AG09309 (cell line): Measurements from ENCODE around the gene FYN.

ENCODE experiments used
- DNase-seq: peaks from one replicate; pipeline ENCODE4 v3.0.0-alpha.2; 2010; ENCODE audit warnings: low read depth
- H3K4me3 ChIP-seq: 2 replicates; pipeline ENCODE4 v1.5.1; 2011; ENCODE audit warnings: mild to moderate bottlenecking, low read depth, low read length, moderate library complexity; ENCODE audit not compliant: control insufficient read depth
- TF ChIP-seq, protein P1 (sequence below): IDR thresholded peaks from 2 replicates; pipeline ENCODE4 v1.5.1; 2011; ENCODE audit warnings: mild to moderate bottlenecking, low read depth, low read length, inconsistent platforms; ENCODE audit not compliant: insufficient read depth, control insufficient read depth; ENCODE audit errors: missing control alignments

The FYN gene

DNA sequence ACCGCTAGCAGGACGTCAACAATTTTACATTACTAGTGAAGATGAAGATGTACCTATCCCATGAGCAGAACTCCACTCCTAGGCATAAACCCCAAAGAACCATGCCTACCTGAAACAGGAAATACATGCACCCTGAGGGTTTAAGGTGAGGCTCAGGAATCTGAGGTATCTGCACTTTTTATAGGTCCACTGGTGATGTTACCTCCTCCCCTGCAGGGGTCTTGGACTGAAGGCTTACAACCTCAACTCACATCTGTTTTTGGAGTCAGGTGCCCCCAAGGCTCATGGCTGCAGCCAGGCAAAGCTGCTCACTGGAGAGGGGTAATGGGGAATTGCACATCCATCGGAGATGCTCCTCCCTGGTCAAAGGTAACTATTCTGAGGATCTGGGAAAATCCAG, 135.1 kb downstream of the FYN start:
- H3K4me3 ChIP-seq, result no peak overlapping the region
- DNase-seq, result no peak
- TF ChIP-seq, protein P1, sequence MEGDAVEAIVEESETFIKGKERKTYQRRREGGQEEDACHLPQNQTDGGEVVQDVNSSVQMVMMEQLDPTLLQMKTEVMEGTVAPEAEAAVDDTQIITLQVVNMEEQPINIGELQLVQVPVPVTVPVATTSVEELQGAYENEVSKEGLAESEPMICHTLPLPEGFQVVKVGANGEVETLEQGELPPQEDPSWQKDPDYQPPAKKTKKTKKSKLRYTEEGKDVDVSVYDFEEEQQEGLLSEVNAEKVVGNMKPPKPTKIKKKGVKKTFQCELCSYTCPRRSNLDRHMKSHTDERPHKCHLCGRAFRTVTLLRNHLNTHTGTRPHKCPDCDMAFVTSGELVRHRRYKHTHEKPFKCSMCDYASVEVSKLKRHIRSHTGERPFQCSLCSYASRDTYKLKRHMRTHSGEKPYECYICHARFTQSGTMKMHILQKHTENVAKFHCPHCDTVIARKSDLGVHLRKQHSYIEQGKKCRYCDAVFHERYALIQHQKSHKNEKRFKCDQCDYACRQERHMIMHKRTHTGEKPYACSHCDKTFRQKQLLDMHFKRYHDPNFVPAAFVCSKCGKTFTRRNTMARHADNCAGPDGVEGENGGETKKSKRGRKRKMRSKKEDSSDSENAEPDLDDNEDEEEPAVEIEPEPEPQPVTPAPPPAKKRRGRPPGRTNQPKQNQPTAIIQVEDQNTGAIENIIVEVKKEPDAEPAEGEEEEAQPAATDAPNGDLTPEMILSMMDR, result no peak

DNA sequence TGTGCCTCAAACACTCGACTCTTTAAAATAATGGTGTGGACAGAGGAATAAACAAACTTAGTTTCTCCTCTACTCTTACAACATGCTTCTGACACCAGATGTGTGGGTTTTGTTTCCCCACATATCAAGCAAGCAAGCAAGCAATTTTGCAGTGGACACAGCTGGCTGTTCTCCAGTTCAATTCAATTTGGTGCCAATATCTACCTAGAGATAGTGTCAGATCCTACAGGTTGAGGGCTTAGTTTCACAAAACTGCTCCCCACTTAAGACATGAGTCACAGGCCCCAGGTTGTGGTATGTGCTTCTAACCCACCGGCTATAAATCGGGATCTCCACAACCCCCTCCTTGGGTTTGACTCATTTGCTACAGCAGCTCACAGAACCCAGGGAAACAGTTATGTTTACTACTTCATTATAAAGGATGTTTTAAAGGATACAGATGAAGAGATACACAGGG, 136.2 kb downstream of the FYN start:
- H3K4me3 ChIP-seq, result no peak overlapping the region
- DNase-seq, result no peak
- TF ChIP-seq, protein P1, result no peak

DNA sequence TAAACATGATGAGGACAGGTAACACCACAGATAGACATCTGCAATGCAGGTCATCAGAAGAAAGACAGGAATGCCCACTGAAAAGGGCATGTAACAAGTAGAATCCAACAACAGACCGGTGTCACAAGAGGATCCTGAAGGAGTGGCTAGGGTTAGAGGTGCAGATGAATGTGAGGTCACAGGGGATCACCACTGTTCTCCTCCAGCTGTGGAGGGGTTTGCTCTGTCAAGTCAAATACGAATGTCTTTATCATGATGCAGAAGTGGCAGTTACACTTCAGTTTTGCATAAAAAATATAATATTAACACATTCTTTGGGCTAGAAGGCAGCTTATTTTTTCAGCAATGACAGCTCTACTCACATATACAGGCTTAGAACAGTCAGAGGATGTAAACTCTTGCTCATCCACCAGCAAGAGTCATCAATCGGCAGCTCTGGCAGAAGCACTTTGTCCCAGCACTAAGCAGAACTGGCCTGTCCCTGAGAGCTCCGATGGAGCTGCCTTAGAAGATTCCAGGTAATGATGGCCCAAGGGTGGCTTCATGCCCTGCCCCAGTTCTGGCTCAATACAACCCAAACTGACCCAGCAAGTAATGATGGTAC, 137.1 kb downstream of the FYN start:
- no peak overlapping the region for H3K4me3 ChIP-seq
- TF ChIP-seq, protein P1, result no peak
- DNase-seq, result no peak

DNA sequence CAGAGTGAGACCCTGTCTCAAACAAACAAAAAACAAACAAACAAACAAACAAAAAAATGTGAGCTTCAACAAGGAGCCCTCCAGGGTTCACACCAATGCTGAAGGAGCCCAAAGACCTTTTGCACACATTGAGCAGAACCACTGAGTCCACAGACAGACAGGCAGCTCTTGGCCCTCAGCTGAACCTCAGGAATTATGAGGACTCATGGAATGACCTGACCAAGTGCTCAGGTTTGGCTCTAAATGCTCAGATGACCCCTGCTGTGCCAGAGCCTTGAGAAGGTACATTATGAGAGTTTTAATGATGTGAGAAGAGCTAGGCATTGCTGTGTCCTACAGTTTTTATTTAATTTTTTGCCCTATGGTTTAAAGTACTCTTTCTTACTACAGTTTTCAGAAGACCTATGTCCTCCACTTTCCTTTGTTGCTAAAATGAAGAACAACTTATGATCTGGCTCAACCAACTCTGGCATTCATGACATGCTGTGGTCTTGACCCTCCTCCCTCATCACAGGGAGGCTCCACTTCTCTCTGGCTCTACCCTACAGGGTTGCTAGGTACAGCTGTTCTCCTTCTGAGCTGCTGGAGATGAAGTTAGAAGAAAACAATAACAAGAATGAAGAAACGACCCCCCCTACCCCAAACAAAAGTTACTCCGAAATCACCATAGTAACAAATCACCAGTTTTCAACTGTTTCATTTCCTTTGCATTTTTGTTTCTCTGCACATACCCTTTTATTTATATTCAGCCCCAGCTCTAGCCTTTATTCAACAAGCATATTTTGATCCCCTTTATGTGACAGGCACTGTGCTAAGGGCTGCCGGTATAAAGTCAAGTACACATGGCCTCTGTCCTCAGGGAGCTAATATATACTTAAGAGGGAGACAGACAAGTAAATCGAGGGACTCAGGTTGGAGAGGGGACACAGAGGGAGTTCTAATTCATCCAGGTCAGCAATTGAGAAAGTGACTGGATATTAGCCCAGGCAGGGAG, 138.9 kb downstream of the FYN start:
- TF ChIP-seq, protein P1, result no peak
- H3K4me3 ChIP-seq, result no peak overlapping the region
- no peak for DNase-seq

DNA sequence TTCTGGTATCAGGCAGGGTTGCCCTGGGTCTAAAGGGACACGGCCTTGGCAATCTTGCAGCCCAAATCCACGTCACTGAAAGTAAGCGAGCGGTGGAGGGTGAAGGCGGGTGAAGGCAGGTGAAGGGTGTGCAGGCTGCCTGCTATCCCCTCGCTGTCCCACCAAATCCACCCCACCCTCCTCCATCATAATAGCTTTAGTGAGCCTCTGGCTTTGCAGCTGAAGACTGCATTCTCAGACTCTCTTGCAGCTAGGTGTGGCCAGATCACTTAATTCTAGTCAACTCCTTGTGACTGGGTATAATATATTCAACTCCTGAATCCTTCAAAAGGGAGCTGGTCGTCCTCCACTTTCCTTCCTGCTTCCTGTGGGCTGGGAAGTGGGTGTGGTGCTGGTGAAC, 140.9 kb downstream of the FYN start:
- DNase-seq, result no peak
- no peak overlapping the region for H3K4me3 ChIP-seq
- TF ChIP-seq, protein P1, result no peak

DNA sequence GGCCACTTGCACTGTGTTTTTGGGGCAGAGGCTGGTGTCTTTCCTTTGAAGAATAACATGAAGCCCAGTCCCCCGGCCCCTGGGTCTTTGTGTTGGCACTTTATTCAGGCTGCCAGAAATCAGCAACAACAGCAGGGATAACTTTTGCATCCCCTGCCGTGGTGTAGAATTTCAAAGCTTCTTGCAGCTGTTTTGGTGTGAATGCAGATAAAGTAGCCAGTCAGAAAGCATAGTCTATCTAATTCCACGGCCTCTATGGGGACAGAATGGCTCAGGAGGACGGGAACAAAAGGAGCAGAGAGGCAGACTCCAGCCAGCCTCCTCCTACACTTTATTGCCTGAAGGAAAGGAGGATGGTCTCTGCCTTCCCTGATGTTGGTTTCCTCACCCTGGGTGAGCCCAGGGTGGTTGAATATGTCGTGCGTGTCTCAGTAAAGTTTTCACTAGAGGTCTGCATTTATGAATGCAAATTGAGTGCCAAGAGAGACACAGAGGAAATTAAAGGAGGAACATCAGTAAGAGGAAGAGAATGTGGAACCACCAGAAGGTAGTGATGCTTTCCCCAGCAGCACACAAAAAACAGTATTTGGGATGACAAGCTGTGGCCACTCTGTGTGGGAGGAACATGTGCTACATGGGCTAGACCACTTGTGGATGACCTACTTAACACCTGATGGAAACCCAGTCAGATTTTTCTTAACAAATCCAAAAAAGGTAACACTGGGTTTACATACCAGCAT, 141.6 kb downstream of the FYN start:
- TF ChIP-seq, protein P1, result no peak
- no peak for DNase-seq
- no peak overlapping the region for H3K4me3 ChIP-seq
